Astrocyte (in vitro differentiated cells and primary cell): ENCODE measurements around the gene CASK. TPM values are rescaled to one million over a fixed set of nuclear protein-coding genes. Genes with fewer than 3 reads are reported as not detected.

Experiments
- DNase-seq: peaks from one replicate; pipeline ENCODE4 v3.0.0-alpha.2; 2010; ENCODE audit warnings: low read depth
- FAIRE-seq: peaks from 2 replicates; lab custom pipeline; 2011; peaks lifted over from hg19 to GRCh38; lab: Jason Lieb, UNC
- H2AFZ ChIP-seq: 2 replicates; pipeline ENCODE4 v1.6.0; 2012; ENCODE audit warnings: low read depth, low read length, inconsistent platforms
- H3K27ac ChIP-seq: 2 replicates; pipeline ENCODE4 v1.5.1; 2011; ENCODE audit warnings: low read depth, low read length, inconsistent platforms
- H3K27me3 ChIP-seq: 2 replicates; pipeline ENCODE4 v1.6.0; 2011; ENCODE audit warnings: low read length, inconsistent platforms; ENCODE audit not compliant: insufficient read depth
- H3K36me3 ChIP-seq: 2 replicates; pipeline ENCODE4 v1.5.1; 2011; ENCODE audit warnings: low read length, inconsistent platforms; ENCODE audit not compliant: insufficient read depth
- H3K4me1 ChIP-seq: 2 replicates; pipeline ENCODE4 v1.5.1; 2011; ENCODE audit warnings: low read length, inconsistent platforms; ENCODE audit not compliant: insufficient read depth
- H3K4me2 ChIP-seq: 2 replicates; pipeline ENCODE4 v1.6.0; 2012; ENCODE audit warnings: low read length, inconsistent platforms
- H3K4me3 ChIP-seq: 2 replicates; pipeline ENCODE4 v1.5.1; 2011; ENCODE audit warnings: low read depth, mild to moderate bottlenecking, low read length, inconsistent platforms; ENCODE audit not compliant: insufficient read depth
- H3K79me2 ChIP-seq: 2 replicates; pipeline ENCODE4 v1.6.0; 2012; ENCODE audit warnings: mild to moderate bottlenecking, low read length, inconsistent platforms; ENCODE audit not compliant: insufficient read depth
- H3K9ac ChIP-seq: 2 replicates; pipeline ENCODE4 v1.6.0; 2012; ENCODE audit warnings: mild to moderate bottlenecking, low read length, inconsistent platforms
- H3K9me3 ChIP-seq: 2 replicates; pipeline ENCODE4 v1.5.1; 2012; ENCODE audit warnings: low read depth, mild to moderate bottlenecking, low read length, inconsistent platforms; ENCODE audit not compliant: insufficient read depth
- H4K20me1 ChIP-seq: 2 replicates; pipeline ENCODE4 v1.6.0; 2012; ENCODE audit warnings: low read length, inconsistent platforms; ENCODE audit not compliant: insufficient read depth
- H3K27ac Mint-ChIP-seq: one replicate; pipeline ENCODE4 v1.8.0; 2021; ENCODE audit warnings: mild to moderate bottlenecking, mixed read lengths; ENCODE audit not compliant: unreplicated experiment
- H3K27me3 Mint-ChIP-seq: one replicate; pipeline ENCODE4 v1.8.0; 2021; ENCODE audit warnings: low read depth, mixed read lengths; ENCODE audit not compliant: unreplicated experiment
- H3K36me3 Mint-ChIP-seq: one replicate; pipeline ENCODE4 v1.8.0; 2021; ENCODE audit warnings: low read depth, mixed read lengths; ENCODE audit not compliant: unreplicated experiment
- H3K4me1 Mint-ChIP-seq: one replicate; pipeline ENCODE4 v1.8.0; 2021; ENCODE audit warnings: low read depth, mixed read lengths; ENCODE audit not compliant: unreplicated experiment
- H3K4me3 Mint-ChIP-seq: one replicate; pipeline ENCODE4 v1.8.0; 2021; ENCODE audit warnings: mild to moderate bottlenecking, moderate library complexity, mixed read lengths; ENCODE audit not compliant: unreplicated experiment
- H3K9me3 Mint-ChIP-seq: one replicate; pipeline ENCODE4 v1.8.0; 2021; ENCODE audit warnings: mild to moderate bottlenecking, mixed read lengths; ENCODE audit not compliant: unreplicated experiment
- CTCF ChIP-seq: IDR thresholded peaks from 2 replicates; pipeline ENCODE4 v1.5.1; 2011; ENCODE audit warnings: low read depth, mild to moderate bottlenecking, inconsistent platforms, low read length, moderate library complexity; ENCODE audit not compliant: insufficient read depth
- EZH2 ChIP-seq: IDR thresholded peaks from 2 replicates; pipeline ENCODE4 v1.6.1; 2012; ENCODE audit warnings: mild to moderate bottlenecking, low read length, inconsistent platforms; ENCODE audit not compliant: insufficient read depth
- total RNA-seq: library from RNA; stranded (reverse); gene quantifications from 2 replicates; pipeline ENCODE4 v1.2.1, GENCODE V29; 2021

Gene CASK
- total RNA-seq, 1 donor from 2014 or later, result 99.3 TPM

- Mint-ChIP-seq H3K27me3 (no peaks in the 10 kb centered on the region), H3K27ac (no peak overlapping the region)
- no peak for DNase-seq
These were observed 394.6 kb downstream of the CASK start for GRCh38 chrX:41528784-41529183.

GRCh38 chrX:41526925-41527324, 396.4 kb downstream of the CASK start:
- no peak overlapping the region for H3K4me3 Mint-ChIP-seq

More at GRCh38 chrX:41528784-41529183, 394.6 kb downstream of the CASK start:
- H3K4me1 Mint-ChIP-seq, result peaks cover 15% of the 10 kb centered on the region
- peaks cover 12% of the 10 kb centered on the region for H3K4me1 ChIP-seq
- TF ChIP-seq CTCF (no peak), EZH2 (no peak)
- H4K20me1 ChIP-seq, result no peaks in the 10 kb centered on the region
- no peak overlapping the region for H3K4me2 ChIP-seq
- no peak overlapping the region for H3K9ac ChIP-seq
- no peak overlapping the region for H2AFZ ChIP-seq
- H3K36me3 ChIP-seq, result peaks cover 4% of the 10 kb centered on the region
- H3K4me3 Mint-ChIP-seq, result no peak overlapping the region
- no peaks in the 10 kb centered on the region for H3K36me3 Mint-ChIP-seq
- no peak overlapping the region for H3K27ac ChIP-seq
- H3K9me3 Mint-ChIP-seq, result no peaks in the 10 kb centered on the region
- H3K79me2 ChIP-seq, result no peaks in the 10 kb centered on the region
- H3K4me3 ChIP-seq, result no peak overlapping the region
- no peaks in the 10 kb centered on the region for H3K27me3 ChIP-seq
- H3K9me3 ChIP-seq, result no peaks in the 10 kb centered on the region
- FAIRE-seq, result no peak

More at GRCh38 chrX:41526925-41527324, 396.4 kb downstream of the CASK start:
- Histone ChIP-seq H4K20me1 (no peaks in the 10 kb centered on the region), H3K27ac (peak overlapping the region; percentile 11), H3K9me3 (no peaks in the 10 kb centered on the region), H3K27me3 (no peaks in the 10 kb centered on the region), H3K79me2 (no peaks in the 10 kb centered on the region), H3K4me2 (peak overlapping the region; percentile 73), H3K9ac (no peak overlapping the region), H3K4me1 (peaks cover 12% of the 10 kb centered on the region), H3K4me3 (no peak overlapping the region), H2AFZ (no peak overlapping the region), H3K36me3 (peaks cover 6% of the 10 kb centered on the region)
- TF ChIP-seq EZH2 (no peak), CTCF (no peak)
- Mint-ChIP-seq H3K4me1 (peaks cover 18% of the 10 kb centered on the region), H3K36me3 (peaks cover 3% of the 10 kb centered on the region), H3K27me3 (no peaks in the 10 kb centered on the region), H3K27ac (peak overlapping the region; percentile 66), H3K9me3 (no peaks in the 10 kb centered on the region)
- FAIRE-seq, result peak; percentile 80
- DNase-seq, result peak; percentile 25
